ENCODE results near the gene LGR6. TPM values are rescaled to one million over a fixed set of nuclear protein-coding genes. Genes with fewer than 3 reads are reported as not detected.

The LGR6 gene
- total and polyA plus RNA-seq, 2 experiments from 2014 or later: 0.80 to 1.5 TPM

DNA sequence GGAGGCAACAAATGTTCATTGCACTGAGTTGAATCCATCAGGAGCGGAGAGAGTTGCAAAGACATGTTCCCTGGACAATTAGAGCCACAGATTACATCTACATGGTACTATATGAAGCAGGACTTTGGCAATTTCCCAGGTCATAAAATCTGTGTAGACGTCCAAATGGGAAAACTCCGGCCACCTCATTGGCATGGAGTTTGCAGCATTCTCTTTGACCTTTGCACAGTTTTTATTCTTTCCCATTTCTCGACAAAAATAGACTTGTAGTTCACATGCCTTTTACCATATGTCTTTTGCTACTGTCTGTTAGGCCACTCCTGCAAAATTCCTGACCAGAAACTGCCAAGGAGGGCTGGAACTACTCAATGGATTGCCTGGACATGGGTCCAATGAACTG is 100.0 kb downstream of the LGR6 start:
- no peak overlapping the region for H3K4me3 ChIP-seq
- no peaks in the 10 kb centered on the region for H4K20me1 ChIP-seq (ENCODE audit: insufficient read depth, poor library complexity, severe bottlenecking)
- peak; percentile 39 for DNase-seq (ENCODE audit: low spot score)
- no peaks in the 10 kb centered on the region for H3K27me3 ChIP-seq
- no peaks in the 10 kb centered on the region for H3K4me1 ChIP-seq (ENCODE audit: insufficient read depth)
- H3K9me2 ChIP-seq (replicated peaks; ENCODE audit: insufficient read depth): no peaks in the 10 kb centered on the region
- H3K79me2 ChIP-seq: no peaks in the 10 kb centered on the region
- no peak overlapping the region for H3K4me2 ChIP-seq
- no peak overlapping the region for H2AFZ ChIP-seq
- peak overlapping the region; percentile 5 for H3K27ac ChIP-seq
- no peaks in the 10 kb centered on the region for H3K9me3 ChIP-seq (ENCODE audit: low read depth)
- TF ChIP-seq, protein P1, sequence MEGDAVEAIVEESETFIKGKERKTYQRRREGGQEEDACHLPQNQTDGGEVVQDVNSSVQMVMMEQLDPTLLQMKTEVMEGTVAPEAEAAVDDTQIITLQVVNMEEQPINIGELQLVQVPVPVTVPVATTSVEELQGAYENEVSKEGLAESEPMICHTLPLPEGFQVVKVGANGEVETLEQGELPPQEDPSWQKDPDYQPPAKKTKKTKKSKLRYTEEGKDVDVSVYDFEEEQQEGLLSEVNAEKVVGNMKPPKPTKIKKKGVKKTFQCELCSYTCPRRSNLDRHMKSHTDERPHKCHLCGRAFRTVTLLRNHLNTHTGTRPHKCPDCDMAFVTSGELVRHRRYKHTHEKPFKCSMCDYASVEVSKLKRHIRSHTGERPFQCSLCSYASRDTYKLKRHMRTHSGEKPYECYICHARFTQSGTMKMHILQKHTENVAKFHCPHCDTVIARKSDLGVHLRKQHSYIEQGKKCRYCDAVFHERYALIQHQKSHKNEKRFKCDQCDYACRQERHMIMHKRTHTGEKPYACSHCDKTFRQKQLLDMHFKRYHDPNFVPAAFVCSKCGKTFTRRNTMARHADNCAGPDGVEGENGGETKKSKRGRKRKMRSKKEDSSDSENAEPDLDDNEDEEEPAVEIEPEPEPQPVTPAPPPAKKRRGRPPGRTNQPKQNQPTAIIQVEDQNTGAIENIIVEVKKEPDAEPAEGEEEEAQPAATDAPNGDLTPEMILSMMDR (IDR thresholded peaks at IDR 0.05; ENCODE audit: poor library complexity): no peak
- TF ChIP-seq EZH2phosphoT487 (IDR thresholded peaks at IDR 0.05; ENCODE audit: low read depth, severe bottlenecking, unreplicated experiment): no peak
- TF ChIP-seq EZH2 (IDR thresholded peaks at IDR 0.05; ENCODE audit: borderline replicate concordance): no peak
- no peaks in the 10 kb centered on the region for H3K36me3 ChIP-seq (replicated peaks; ENCODE audit: insufficient read depth, low read depth)
- 70% methylated on average over 4 of the region's 4 CpGs for WGBS (ENCODE audit: low lambda C conversion rate, missing lambda C conversion rate)

DNA sequence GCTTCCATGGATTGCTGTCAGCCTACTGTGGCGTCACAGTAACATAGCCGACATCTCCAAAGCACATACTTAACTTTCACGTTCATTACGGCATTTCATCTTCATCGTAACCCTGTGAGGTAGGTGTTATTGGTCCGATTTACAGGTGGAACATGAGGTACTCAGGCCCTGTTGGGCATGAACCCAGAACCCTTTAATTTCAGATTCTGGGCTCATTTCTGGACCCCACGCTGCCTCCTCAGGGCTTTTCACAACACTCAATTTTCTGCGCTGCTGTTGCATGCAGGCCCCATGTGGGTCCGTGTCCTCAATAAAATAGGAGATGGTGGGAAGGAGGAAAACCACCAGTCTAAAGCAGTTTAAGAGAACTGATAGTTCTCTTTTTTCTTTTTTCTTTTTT is 108.6 kb downstream of the LGR6 start:
- TF ChIP-seq EZH2 (IDR thresholded peaks at IDR 0.05; ENCODE audit: borderline replicate concordance) (no peak), EZH2phosphoT487 (IDR thresholded peaks at IDR 0.05; ENCODE audit: low read depth, severe bottlenecking, unreplicated experiment) (no peak)
- TF ChIP-seq, protein P1 (IDR thresholded peaks at IDR 0.05; ENCODE audit: poor library complexity): no peak
- DNase-seq (ENCODE audit: low spot score): no peak
- Histone ChIP-seq H3K9me3 (ENCODE audit: low read depth) (no peaks in the 10 kb centered on the region), H2AFZ (no peak overlapping the region), H3K4me1 (ENCODE audit: insufficient read depth) (no peaks in the 10 kb centered on the region), H3K36me3 (replicated peaks; ENCODE audit: insufficient read depth, low read depth) (no peaks in the 10 kb centered on the region), H3K4me3 (no peak overlapping the region), H3K79me2 (no peaks in the 10 kb centered on the region), H3K27ac (no peak overlapping the region), H3K27me3 (no peaks in the 10 kb centered on the region), H3K9me2 (replicated peaks; ENCODE audit: insufficient read depth) (no peaks in the 10 kb centered on the region), H4K20me1 (ENCODE audit: insufficient read depth, poor library complexity, severe bottlenecking) (no peaks in the 10 kb centered on the region), H3K4me2 (no peak overlapping the region)
- WGBS (ENCODE audit: low lambda C conversion rate, missing lambda C conversion rate): 96% methylated on average over 9 of the region's 9 CpGs

DNA sequence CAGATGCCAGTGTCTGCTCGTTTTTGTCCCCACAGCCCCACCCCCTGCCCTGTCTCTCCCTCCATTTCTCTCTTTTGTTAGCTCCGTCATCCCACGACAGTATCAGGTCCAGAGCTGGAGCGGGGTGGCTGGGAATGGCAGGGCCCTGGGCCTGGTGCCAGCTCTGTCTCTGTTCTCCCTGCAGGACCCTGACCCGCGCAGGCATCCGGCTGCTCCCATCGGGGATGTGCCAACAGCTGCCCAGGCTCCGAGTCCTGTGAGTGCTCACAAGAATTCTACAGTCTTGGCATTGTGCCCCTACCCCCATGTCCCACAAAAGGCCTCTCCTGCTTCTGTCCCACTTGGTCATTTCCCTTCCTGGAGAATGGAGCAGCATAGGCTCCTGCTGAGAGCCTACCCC is 110.8 kb downstream of the LGR6 start:
- Histone ChIP-seq H3K9me2 (replicated peaks; ENCODE audit: insufficient read depth) (no peaks in the 10 kb centered on the region), H3K27me3 (no peaks in the 10 kb centered on the region), H3K36me3 (replicated peaks; ENCODE audit: insufficient read depth, low read depth) (no peaks in the 10 kb centered on the region), H3K4me2 (no peak overlapping the region), H2AFZ (no peak overlapping the region), H3K79me2 (no peaks in the 10 kb centered on the region), H3K4me1 (ENCODE audit: insufficient read depth) (no peaks in the 10 kb centered on the region), H3K9me3 (ENCODE audit: low read depth) (no peaks in the 10 kb centered on the region), H3K27ac (no peak overlapping the region), H4K20me1 (ENCODE audit: insufficient read depth, poor library complexity, severe bottlenecking) (no peaks in the 10 kb centered on the region), H3K4me3 (no peak overlapping the region)
- 96% methylated on average over 9 of the region's 9 CpGs for WGBS (ENCODE audit: low lambda C conversion rate, missing lambda C conversion rate)
- no peak for DNase-seq (ENCODE audit: low spot score)
- TF ChIP-seq EZH2 (IDR thresholded peaks at IDR 0.05; ENCODE audit: borderline replicate concordance) (no peak), EZH2phosphoT487 (IDR thresholded peaks at IDR 0.05; ENCODE audit: low read depth, severe bottlenecking, unreplicated experiment) (no peak)
- TF ChIP-seq, protein P1 (IDR thresholded peaks at IDR 0.05; ENCODE audit: poor library complexity): no peak

DNA sequence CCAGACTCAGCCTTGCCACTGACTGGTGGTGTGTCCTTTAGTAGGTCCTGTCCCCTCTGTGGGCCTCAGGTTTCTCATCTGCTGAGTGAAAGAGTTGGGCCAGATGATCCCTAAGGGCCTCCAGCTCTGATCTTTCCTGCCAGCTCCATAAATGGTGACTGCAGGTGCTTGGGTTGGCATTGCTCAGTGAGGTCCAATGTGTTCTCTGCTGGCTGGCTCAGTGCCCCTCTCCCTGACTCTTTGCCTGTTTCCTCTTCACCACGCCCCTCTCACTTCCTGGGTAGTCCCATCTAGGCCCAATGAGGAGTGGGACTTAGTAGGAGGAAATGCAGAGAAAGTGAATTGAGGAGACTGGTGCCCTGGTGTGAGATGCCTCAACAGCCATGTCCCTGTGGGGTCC is 111.6 kb downstream of the LGR6 start:
- WGBS (ENCODE audit: low lambda C conversion rate, missing lambda C conversion rate): 77% methylated on average over 1 of the region's 1 CpG
- no peak for TF ChIP-seq EZH2phosphoT487 (IDR thresholded peaks at IDR 0.05; ENCODE audit: low read depth, severe bottlenecking, unreplicated experiment)
- TF ChIP-seq, protein P1 (IDR thresholded peaks at IDR 0.05; ENCODE audit: poor library complexity): no peak
- no peak for TF ChIP-seq EZH2 (IDR thresholded peaks at IDR 0.05; ENCODE audit: borderline replicate concordance)
- no peaks in the 10 kb centered on the region for H3K9me2 ChIP-seq (replicated peaks; ENCODE audit: insufficient read depth)
- no peaks in the 10 kb centered on the region for H4K20me1 ChIP-seq (ENCODE audit: insufficient read depth, poor library complexity, severe bottlenecking)
- no peak overlapping the region for H3K27ac ChIP-seq
- no peaks in the 10 kb centered on the region for H3K4me1 ChIP-seq (ENCODE audit: insufficient read depth)
- no peaks in the 10 kb centered on the region for H3K27me3 ChIP-seq
- no peak overlapping the region for H3K4me2 ChIP-seq
- H3K4me3 ChIP-seq: no peak overlapping the region
- H3K79me2 ChIP-seq: no peaks in the 10 kb centered on the region
- H3K36me3 ChIP-seq (replicated peaks; ENCODE audit: insufficient read depth, low read depth): no peaks in the 10 kb centered on the region
- DNase-seq (ENCODE audit: low spot score): no peak
- H3K9me3 ChIP-seq (ENCODE audit: low read depth): no peaks in the 10 kb centered on the region
- no peak overlapping the region for H2AFZ ChIP-seq

Data from hepatocyte (in vitro differentiated cells).